SK-N-SH (cell line): ENCODE data around the gene ANKS4B.

ENCODE experiments used
- CHD2 ChIP-seq: fragments of 150-350 bp; IDR thresholded peaks from 2 replicates; pipeline ENCODE4 v1.6.1; 2018; ENCODE audit warnings: low read length; ENCODE audit not compliant: partially characterized antibody
- ELF1 ChIP-seq: IDR thresholded peaks from 2 replicates; pipeline ENCODE4 v1.4.0; 2012
- EZH2phosphoT487 ChIP-seq: fragments of 200-600 bp; sonication (generic); IDR thresholded peaks from 2 replicates; pipeline ENCODE4 v1.6.1; 2017; ENCODE audit warnings: low read depth, mixed run types, mild to moderate bottlenecking, antibody characterized with exemption, moderate library complexity, borderline replicate concordance
- GABPA ChIP-seq: IDR thresholded peaks from 2 replicates; pipeline ENCODE4 v1.4.0; 2012; ENCODE audit warnings: low read depth, mild to moderate bottlenecking
- JUND ChIP-seq: IDR thresholded peaks from 2 replicates; pipeline ENCODE4 v1.4.0; 2012
- PBX3 ChIP-seq: IDR thresholded peaks from 2 replicates; pipeline ENCODE4; 2012
- SIN3A ChIP-seq: IDR thresholded peaks from 2 replicates; pipeline ENCODE4 v1.6.1; 2012; ENCODE audit warnings: low read depth, mild to moderate bottlenecking, low read length, moderate library complexity, borderline replicate concordance
- SMC3 ChIP-seq: IDR thresholded peaks from 2 replicates; pipeline ENCODE4 v1.6.1; 2012; ENCODE audit warnings: low read depth, low read length, improper control_type of control experiment
- YY1 ChIP-seq: IDR thresholded peaks from 2 replicates; pipeline ENCODE4 v1.4.0; 2012; ENCODE audit warnings: low read depth, mild to moderate bottlenecking
- ZBTB33 ChIP-seq: IDR thresholded peaks from 2 replicates; pipeline ENCODE4 v1.4.0; 2012; ENCODE audit warnings: low read depth, borderline replicate concordance
- TF ChIP-seq, protein P1 (sequence below): fragments of 200-600 bp; sonication (generic); IDR thresholded peaks from 2 replicates; pipeline ENCODE4 v1.6.1; 2017; ENCODE audit warnings: antibody characterized with exemption, mild to moderate bottlenecking, moderate library complexity
- TF ChIP-seq, protein P2 (sequence below): IDR thresholded peaks from 2 replicates; pipeline ENCODE4 v1.4.0; 2012; ENCODE audit warnings: low read depth

DNA sequence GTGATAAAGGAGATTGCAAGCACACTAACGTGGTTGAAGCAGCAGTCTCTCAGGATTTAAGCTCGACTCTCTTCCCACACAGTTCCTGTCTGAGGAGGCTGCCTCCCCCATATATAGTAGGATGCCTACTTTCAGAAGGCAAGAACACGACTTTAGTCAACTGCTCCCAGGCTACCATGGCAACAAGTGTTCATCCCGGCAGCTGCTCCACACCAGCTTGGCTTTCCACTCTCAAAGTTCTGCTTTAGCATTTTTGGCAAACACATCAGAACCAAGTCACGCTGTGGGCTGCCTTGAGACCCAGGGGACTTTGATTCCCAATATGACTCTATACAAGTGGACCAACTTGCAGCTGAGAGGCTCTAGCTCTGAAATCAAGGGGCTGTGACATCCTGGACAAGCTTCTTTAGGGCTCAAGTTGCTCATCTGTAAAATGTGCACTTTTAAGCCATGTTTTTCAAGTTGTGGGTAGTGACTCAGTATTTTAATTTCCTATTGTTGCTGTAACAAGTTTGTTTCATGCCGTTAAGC lies 38.7 kb upstream of the ANKS4B start:
- TF ChIP-seq, protein P1, sequence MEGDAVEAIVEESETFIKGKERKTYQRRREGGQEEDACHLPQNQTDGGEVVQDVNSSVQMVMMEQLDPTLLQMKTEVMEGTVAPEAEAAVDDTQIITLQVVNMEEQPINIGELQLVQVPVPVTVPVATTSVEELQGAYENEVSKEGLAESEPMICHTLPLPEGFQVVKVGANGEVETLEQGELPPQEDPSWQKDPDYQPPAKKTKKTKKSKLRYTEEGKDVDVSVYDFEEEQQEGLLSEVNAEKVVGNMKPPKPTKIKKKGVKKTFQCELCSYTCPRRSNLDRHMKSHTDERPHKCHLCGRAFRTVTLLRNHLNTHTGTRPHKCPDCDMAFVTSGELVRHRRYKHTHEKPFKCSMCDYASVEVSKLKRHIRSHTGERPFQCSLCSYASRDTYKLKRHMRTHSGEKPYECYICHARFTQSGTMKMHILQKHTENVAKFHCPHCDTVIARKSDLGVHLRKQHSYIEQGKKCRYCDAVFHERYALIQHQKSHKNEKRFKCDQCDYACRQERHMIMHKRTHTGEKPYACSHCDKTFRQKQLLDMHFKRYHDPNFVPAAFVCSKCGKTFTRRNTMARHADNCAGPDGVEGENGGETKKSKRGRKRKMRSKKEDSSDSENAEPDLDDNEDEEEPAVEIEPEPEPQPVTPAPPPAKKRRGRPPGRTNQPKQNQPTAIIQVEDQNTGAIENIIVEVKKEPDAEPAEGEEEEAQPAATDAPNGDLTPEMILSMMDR, result no peak
- TF ChIP-seq, protein P2, sequence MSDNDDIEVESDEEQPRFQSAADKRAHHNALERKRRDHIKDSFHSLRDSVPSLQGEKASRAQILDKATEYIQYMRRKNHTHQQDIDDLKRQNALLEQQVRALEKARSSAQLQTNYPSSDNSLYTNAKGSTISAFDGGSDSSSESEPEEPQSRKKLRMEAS, result no peak
- TF ChIP-seq CHD2, result no peak
- TF ChIP-seq YY1, result no peak
- TF ChIP-seq PBX3, result no peak
- TF ChIP-seq SIN3A, result no peak
- TF ChIP-seq ZBTB33, result no peak
- TF ChIP-seq SMC3, result no peak
- TF ChIP-seq JUND, result no peak
- TF ChIP-seq ELF1, result no peak
- TF ChIP-seq GABPA, result no peak
- TF ChIP-seq EZH2phosphoT487, result no peak
